ENCODE results near the gene IER3IP1. TPM values are rescaled to one million over a fixed set of nuclear protein-coding genes. Genes with fewer than 3 reads are reported as not detected.

Gene IER3IP1
- total RNA-seq, 1 experiment from 2014 or later = 51.9 TPM

DNA sequence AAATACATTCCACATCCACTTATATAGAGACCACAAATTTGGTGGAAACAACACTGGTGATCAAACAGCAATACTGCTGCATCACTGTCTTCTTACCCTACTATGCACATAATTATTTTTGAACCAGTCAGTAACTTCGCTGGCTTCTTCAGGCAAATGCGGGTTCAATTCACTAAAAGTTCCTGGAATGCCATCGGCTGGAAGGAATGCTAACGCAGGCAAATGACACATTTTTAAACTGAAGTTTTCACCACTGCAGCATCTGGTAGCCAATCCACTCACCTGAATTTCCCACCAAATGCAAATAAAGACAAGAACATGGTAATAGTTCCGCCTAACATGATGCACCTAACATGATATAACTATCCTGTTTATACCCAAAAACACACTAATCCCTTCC lies 15.9 kb downstream of the IER3IP1 start:
- no peak for DNase-seq (ENCODE audit: low spot score)

DNA sequence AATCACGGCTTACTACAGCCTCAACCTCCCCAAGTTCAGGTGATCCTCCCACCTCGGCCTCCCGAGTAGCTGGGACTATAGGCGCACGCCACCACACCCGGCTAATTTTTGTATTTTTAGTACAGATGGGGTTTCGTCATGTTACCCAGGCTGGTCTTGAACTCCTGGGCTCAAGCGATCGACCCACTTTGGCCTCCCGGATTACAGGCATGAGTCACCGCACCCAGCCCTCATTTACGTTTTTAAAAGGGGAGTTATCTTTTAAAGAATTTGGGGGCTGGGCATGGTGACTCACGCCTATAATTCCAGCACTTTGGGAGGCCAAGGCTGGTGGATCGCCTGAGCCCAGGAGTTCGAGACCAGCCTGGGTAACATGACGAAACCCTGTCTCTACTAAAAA lies 17.8 kb downstream of the IER3IP1 start:
- DNase-seq (ENCODE audit: low spot score) = peak; percentile 65

DNA sequence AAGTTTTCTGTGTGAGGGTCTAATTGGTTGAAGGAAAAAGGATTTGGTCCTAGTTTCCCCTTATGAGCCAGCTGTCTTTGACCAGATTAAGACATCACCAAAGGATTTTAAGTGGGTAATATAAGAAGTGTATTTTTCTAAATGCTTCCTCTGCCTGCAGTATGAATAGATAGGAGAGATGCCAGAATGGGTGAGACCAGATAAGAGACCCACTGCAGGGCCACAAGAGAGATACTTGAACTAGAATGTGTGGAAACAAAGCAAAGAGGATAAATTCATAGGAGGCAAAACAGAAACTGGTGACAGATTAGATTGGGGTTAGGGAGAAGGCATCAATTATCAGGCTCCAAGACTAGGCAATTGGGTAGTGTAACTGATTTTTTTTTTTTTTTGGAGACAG lies 24.7 kb downstream of the IER3IP1 start:
- no peak for DNase-seq (ENCODE audit: low spot score)

DNA sequence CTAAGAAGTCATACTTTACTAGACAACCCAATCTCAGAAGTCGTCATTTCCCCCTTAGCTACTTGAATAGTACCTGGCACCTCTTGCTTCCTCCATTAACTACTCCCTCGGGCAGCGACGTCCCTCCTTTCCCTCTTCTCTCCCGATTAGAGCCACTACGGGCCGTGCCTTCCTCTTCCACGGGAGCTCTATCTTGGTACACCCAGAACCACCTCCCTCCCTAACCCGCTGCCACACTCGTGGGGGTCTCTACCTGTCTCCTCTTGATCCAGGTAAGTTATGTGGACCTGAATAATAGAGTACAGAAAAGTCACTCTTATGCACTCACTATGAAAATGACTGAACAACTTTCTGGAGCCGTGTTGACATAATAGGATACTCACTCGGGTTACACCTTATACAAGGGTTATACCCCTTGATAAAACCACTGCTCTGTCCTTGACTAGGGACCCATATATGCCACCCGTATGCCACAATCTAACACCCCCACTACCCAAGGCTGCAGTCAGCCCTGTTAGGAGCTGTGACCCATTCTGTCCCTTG lies 25.3 kb downstream of the IER3IP1 start:
- DNase-seq (ENCODE audit: low spot score) = peak; percentile 5

DNA sequence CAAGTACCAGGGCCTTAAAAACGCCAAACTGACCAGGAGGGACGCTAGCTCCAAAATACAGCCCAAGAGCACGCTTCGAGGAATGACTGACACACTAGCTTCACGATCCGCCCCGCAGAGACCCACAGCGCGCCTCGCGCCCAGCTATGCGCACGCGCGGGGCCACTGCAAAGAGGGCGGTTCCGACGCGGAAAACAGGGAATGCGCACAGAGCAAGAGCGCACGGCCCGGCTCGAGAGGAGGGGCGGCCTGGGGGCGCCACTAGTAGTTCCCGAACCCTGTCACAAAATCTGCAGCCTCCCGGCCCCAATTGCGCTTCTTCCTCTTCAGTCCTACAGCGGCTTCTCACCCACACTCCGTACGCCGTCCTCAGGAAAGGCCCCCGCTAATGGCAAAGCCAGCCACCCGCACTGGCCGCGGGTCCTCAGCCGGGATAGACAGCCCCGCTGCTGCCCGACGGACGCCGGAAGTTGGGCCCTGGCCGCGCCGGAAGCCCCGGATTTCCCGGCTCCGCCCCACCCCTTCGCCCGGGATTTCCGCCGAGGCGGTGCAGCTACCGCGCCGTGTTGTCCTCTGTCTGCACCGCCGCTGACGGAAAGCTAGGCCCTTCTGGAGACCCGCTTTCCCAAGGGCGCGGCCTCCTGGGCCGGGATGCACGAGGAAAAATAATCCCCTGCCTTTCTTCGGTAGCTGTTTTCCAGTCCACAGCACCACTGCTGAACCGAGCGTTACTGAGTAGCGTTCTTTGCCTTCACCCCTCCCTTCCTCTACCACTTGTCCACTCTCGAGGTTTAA lies 25.9 kb downstream of the IER3IP1 start, which contains the start of gene HDHD2:
TSS of gene HDHD2 (minus strand) at position 472 of the 795 bp plus-strand sequence. CDS start 14,061 bp downstream, outside the sequence.
- DNase-seq (ENCODE audit: low spot score) = peak; percentile 51

DNA sequence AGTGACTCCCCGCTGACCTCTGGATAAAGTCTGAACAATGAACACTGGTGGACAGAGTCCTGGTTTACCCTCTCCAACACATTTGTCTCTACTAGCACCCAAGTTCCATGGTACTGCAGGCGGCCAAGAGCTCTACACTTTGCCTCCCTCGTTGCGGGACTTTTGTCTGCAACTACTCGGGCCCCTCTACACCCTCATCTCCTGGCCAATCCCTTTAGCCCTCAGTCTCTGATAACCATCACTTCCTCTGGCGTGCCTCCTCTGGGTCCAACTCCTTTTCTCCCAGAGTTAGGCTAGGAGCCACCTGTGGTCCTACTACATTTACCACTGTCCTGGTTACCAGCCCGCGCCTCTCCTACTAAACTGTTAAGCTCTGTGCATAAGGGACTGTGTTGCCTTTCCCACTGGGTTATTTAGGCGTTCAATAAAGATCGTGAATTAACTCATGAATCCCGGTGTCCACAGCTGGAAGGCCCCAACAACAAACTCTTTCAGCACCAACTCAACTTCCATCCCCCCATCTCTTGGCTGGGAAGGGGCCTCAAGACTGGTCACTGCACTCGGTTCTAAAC lies 26.6 kb downstream of the IER3IP1 start:
- DNase-seq (ENCODE audit: low spot score) = no peak

DNA sequence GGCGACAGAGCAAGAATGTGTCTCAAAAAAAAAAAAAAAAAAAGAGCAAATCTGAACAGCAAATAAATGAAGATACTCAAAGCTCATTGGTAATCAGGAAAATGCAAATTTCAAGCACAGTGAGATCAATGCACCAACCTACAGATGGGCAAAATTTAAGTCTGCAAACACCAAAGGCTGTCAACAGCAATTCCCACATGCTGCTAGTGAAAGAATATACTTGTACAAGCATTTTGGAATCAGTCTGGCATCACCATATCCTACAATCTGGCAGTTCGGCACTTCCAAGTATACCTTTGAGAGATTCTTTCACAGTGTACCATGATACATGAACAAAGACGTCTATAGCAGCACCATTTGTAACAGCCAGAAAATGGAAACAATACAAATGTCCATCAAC lies 30.0 kb downstream of the IER3IP1 start:
- DNase-seq (ENCODE audit: low spot score) = no peak

DNA sequence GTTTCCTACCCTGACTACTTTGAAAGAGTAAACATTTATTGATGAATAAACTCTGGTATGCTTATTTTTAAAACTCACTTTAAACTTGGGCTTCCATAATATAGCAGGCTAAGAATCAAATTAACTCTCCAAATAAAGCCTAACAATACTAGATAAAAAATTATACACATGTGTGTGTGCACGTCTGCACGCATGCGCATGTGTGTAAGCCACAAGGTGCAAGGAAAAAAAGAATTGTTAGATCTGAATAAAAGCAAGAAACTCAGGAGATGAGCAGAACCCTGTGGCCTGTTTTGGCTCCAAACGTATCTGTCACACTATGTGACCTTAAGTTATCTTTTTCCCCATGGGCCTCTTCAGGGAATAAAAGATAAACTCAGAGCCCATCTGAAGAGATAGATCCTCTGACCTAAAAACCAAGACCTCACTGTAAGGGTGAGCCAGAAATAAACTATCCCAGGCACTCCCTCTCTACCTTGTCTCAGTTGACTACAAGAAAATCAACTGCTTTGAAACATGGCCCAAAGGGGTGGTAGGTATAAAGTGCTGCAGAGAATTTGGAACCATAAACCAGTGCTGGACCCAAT lies 32.2 kb downstream of the IER3IP1 start:
- DNase-seq (ENCODE audit: low spot score) = no peak

DNA sequence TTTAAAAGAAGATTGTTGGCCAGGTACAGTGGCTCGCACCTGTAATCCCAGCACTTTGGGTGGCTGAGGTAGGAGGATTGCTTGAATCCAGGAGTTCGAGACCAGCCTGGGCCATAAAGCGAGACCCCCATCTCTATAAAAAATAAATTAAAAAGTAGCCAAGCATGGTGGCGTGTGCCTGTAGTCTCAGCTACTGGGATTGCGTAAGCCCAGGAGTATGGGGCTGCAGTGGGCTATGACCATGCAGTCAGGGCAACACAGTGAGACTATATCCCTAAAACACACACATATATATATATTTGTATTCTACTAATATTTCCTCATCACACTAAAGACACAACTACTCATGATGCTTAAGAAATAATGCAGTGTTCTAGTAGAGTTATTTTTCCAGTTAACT lies 33.0 kb downstream of the IER3IP1 start:
- DNase-seq (ENCODE audit: low spot score) = no peak

DNA sequence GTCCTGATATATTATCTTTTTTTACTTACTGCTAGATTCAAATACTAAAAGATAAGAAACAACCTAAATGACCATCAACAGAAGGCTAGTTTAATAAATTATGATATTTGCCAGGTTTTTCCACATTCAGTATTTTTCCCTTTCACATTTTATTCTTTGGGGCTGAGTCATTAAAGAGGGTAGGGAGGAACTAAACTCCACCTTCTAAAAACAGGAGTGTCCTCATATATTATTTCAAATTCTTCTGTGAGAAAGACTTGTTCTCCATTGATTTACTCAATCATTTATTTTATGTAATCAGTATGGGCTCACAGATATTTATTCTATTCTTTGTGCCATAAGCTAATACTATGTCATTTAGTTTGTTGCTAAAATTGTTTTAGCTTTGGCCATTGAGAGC lies 34.9 kb downstream of the IER3IP1 start:
- DNase-seq (ENCODE audit: low spot score) = no peak

DNA sequence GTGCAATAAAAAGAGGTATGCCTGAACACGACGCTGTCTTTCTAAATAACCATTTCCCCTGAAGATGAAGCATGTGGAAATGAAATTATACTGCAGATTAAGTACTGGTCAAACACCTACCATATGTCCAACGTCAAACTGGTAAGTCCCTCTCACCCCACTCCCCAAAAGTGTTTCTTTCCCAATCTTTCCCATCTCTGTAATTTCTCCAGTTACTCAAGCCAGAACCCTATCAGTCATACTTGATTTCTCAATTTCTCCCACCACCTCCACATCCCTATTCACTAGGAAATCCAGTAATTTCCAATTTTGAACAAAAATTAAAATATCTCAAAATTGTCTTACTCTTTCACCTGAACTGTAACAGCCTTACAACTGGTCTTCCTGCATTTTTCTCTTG lies 55.0 kb downstream of the IER3IP1 start:
- DNase-seq (ENCODE audit: low spot score) = no peak

DNA sequence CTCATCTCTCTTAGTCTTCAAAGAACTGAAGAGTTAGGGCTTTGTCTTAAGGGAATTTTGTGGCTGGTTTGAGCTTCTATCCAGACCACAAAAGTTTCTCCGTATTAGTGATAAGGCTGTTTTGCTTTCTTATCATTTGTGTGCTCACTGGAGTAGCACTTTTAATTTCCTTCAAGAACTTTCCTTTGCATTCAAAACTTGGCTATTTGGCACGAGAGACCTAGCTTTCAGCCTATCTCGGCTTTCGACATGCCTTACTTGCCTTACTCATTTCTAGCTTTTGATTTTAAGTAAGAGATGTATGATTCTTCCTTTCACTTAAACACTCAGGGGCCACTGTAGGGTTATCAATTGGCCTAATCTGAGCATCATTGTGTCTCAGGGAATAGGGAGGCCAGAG lies 55.7 kb downstream of the IER3IP1 start:
- no peak for DNase-seq (ENCODE audit: low spot score)

DNA sequence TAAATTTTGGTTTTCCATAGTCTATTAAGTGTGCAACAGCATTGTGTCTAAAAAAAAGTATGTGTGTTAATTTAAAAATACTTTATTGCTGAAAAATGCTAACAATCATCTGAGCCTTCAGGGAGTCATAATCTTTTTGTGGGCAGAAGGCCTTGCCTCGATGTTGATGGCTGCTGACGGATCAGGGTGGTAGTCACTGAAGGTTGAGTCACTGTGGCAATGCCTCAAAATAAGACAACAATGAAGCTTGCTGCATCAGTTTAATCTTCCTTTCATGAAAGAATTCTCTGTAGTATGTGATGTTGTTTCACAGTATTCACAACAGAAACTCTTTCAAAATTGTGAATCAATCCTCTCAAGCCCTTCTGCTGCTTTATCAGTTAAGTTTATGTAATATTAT lies 57.2 kb downstream of the IER3IP1 start:
- DNase-seq (ENCODE audit: low spot score) = no peak

DNA sequence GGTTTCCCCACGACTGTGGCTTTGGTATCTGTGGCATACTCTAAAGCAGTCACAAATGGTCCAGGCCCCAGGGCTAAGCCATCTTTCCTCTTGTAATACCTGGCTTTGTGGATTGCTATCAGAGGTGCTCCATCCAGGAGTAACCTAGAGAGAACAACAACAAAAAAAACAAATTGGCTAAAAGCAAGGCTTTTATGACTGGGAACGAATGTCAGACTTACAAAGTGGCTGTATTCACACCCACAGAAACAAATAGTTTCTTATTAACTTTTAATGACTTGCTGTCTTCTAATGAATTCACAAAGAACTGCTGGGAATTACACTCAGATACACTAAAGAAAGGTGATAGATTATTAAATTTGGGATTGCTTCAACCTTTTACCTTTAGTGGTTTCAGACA lies 61.0 kb downstream of the IER3IP1 start:
- DNase-seq (ENCODE audit: low spot score) = no peak

DNA sequence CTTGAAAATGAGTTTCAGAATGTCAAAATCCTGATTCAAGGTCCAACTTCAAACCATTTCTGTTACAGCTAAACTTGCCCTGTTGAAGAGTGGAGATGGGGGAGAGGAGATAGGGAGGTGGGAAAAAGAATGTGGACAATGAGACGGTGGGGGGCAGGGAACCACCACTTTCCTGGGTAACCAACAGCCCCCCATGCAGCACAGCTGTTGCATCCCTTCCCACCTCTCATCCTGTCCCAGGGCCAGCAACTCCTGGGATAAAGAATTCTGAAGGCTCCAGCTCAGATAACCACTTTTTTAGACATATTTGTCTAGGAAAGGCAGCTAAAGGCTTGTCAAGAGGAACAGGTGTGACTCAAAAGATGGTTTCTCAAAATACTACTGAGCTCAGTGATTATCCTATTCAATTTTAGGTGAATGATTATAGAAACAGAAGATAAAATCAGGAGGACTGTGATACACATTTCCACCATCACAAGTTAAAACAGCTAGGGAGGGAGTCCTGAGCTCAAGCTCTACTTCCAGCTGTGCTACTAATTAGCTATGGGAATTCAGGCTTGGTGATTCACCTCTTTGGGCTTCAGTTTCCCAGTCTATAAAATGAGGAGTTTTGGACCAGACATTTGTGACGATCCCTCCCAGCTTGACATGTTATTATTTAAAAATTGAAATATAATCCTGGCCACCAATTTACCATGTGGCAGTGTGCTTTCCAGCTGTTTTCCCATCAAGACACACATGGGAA lies 62.2 kb downstream of the IER3IP1 start:
- no peak for DNase-seq (ENCODE audit: low spot score)

DNA sequence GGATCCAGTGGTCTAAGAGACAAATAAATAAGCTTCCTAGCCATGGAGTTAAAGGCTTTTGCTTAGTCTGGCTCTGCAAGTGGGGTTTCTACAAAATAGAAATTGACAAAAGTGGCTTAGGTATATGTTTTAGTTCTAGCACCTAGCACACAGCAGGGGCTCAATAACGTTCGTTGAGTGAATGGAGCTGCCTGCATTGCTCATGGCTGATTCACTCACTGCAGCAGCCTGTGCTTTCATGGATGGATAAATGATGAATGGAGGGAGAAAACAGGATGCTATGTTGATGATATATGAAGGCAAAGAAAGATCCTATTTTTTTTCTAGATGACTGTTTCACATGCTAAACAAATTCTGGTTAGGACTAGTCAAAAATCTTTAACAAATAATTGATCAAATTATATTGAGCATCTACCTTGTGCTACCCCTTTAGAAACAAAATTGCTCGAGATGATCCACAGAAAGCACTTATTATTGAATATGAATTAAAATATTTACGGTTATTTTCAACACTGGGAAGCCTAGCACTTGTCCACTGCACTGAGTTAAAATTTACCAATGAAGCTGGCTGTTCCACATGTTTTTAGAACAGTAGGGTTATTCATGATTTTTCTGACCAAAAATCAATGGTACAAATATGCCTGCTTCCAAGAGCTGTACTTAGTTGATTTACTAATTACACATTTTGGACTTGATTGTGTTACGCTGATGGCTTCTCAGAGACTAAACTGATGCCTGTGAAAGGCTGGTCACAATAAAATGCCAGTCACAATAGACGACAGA lies 65.5 kb downstream of the IER3IP1 start:
- DNase-seq (ENCODE audit: low spot score) = no peak

DNA sequence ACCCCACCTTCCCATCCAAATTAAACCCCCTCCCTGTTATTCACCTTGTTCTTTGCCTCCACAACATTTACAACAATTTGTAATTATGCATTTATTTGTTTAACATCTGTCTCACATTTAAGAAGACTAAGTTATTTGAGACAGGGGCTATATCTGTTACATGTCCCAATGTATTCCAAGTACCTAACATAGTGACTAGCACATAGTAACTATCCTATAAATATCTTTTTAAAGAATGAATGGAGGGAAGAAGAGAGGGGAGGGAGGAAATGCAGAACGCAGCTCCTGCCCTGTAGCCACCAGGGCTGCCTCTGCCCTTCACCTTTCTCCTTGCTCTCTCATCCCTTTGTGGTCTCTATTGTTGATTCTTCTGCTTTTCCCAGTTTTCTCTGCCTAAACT lies 66.4 kb downstream of the IER3IP1 start:
- DNase-seq (ENCODE audit: low spot score) = no peak

DNA sequence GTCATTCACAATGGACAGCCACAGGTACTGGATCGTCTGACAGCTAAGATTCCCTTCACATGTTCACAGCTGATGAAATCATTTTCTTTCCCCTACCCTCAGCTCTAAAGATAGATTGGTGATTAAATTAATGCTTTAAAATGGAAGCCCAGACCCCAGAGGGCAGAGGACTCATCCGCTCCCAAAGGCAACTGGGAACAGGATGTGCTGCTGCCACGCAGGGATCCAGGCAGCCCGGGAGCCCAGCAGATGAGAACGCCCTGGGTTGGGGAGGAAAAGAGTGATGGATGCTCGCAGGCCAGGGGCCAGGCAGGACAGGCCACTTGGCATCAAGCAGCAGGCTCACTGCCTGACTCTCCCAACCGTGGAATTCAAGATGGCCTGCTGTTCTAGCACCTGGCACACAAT lies 67.2 kb downstream of the IER3IP1 start:
- DNase-seq (ENCODE audit: low spot score) = no peak

DNA sequence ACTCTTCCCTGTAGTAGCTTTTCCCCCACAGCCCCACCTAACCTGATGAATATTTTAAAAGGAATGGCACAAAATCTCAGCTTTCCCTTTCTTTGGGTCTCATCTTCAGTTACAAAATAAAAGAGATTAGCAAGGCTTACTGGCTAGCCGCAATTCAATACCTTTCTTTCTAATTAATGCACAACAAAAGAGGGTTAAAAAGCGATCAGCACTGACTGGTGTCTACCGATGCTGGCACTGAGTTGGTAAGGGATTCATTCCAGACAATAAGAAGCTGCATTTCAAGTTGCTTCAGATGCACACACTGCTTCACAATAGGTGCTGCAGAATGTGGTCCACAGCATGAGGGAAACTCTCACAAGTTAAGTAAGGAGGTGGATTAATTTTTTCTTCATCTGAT lies 67.8 kb downstream of the IER3IP1 start:
- no peak for DNase-seq (ENCODE audit: low spot score)

All from H4 (cell line).